Gastroesophageal sphincter (tissue), 4 donors: ENCODE results near the gene TLE6. TPM values are rescaled to one million over a fixed set of nuclear protein-coding genes. Genes with fewer than 3 reads are reported as not detected.
"Not testable (repeated sequence)": the region's sequence is repeated elsewhere in the genome, so short reads cannot be mapped to it uniquely, and the experiment has no call there.

ENCODE experiments used
- ATAC-seq: fragments of 150-250 bp; one replicate; pipeline ENCODE4 v1.9.1; 2016; ENCODE audit warnings: mild to moderate bottlenecking, moderate library complexity
- H3K27ac ChIP-seq, 4 donors: fragments of 200-600 bp; sonication (generic) in 3 of 4; 1 replicate in 3 of 4; 2 replicates in 1 of 4; pipeline ENCODE4 v1.5.1; 2016 to 2019
- H3K27me3 ChIP-seq: fragments of 200-600 bp; sonication (generic); one replicate; pipeline ENCODE4 v1.5.1; 2019
- H3K36me3 ChIP-seq, 2 donors: fragments of 200-600 bp; sonication (generic); one replicate each; pipeline ENCODE4 v1.5.1; 2019; ENCODE audit warnings: control low read depth in 1 of 2
- H3K4me1 ChIP-seq, 3 donors: fragments of 200-600 bp; sonication (generic); 1 replicate in 2 of 3; 2 replicates in 1 of 3; pipeline ENCODE4 v1.5.1; 2016 to 2019; ENCODE audit warnings: control low read depth in 2 of 3
- H3K4me3 ChIP-seq, 2 donors: fragments of 200-600 bp; sonication (generic); one replicate each; pipeline ENCODE4 v1.5.1; 2019; ENCODE audit warnings: mild to moderate bottlenecking in 1 of 2, moderate library complexity in 1 of 2
- H3K9me3 ChIP-seq, 3 donors: fragments of 200-600 bp; sonication (generic); one replicate each; pipeline ENCODE4 v1.5.1; 2017 to 2019; ENCODE audit warnings: control low read depth in 2 of 3
- EP300 ChIP-seq: sonication (generic); formaldehyde crosslinking; IDR thresholded peaks from one replicate; pipeline ENCODE4 v1.6.1; 2017; ENCODE audit warnings: antibody characterized with exemption, mild to moderate bottlenecking
- POLR2A ChIP-seq, 2 donors: fragments of 450-650 bp; IDR thresholded peaks; one replicate each; pipeline ENCODE4 v1.6.1; 2017; ENCODE audit warnings: antibody characterized with exemption in 2 of 2, mild to moderate bottlenecking in 2 of 2, moderate library complexity in 1 of 2
- POLR2AphosphoS5 ChIP-seq: sonication (generic); formaldehyde crosslinking; IDR thresholded peaks from one replicate; pipeline ENCODE4 v1.6.1; 2017; ENCODE audit warnings: antibody characterized with exemption
- WGBS, 2 donors: methylation state at CpG; one replicate each; pipeline ENCODE4 v1.1.5; 2018; ENCODE audit warnings: low coverage in 1 of 2; 5-methylcytosine and 5-hydroxymethylcytosine counted together
- total RNA-seq, 4 donors: library from RNA; depleted of rRNA; stranded (reverse); fragments of >200 nt; gene quantifications; one replicate each; pipeline ENCODE4 v1.1.0, GENCODE V29; 2016
- TF ChIP-seq, protein P1 (sequence below), 4 experiments: fragments of 200-600 bp in 2 of 4; fragments of 450-650 bp in 2 of 4; sonication (generic) in 1 of 4; IDR thresholded peaks; one replicate each; pipeline ENCODE4 v1.5.1; 2017 to 2019; ENCODE audit warnings: antibody characterized with exemption in 4 of 4, mild to moderate bottlenecking in 2 of 4, moderate library complexity in 2 of 4

Gene TLE6
- total RNA-seq, 4 donors from 2014 or later: 0.19 to 0.64 (median 0.40) TPM; not detected in 1

DNA sequence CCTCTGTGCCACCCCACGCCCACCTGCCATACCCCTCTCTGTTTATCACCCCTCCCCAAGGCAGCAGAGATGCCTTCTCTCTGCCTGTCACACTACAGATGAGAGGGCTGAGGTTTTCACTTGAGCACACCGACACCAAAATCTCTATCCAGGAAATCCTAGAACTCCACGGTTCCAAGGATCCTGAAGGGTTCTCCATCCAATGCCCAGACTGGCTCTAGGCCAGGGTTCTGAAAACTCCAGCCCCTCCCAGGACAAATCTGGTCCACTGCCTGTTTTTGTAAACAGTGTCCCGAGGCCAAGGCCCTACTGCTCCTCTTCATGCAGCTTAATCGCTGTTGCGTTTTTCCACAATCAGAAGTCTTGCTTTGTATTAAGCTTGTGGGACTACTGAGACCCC, 31.6 kb downstream of the TLE6 start:
- Histone ChIP-seq H3K9me3 (no peaks in the 10 kb centered on the region), H3K4me3 (no peak overlapping the region), H3K27me3 (no peaks in the 10 kb centered on the region), H3K4me1 (no peaks in the 10 kb centered on the region), H3K27ac (no peak overlapping the region), H3K36me3 (peaks cover 0 to 95% of the 10 kb centered on the region in 2 donors)
- 81 to 83% methylated on average over 5 of the region's 6 CpGs for WGBS, 2 donors
- ATAC-seq: no peak
- TF ChIP-seq, protein P1, sequence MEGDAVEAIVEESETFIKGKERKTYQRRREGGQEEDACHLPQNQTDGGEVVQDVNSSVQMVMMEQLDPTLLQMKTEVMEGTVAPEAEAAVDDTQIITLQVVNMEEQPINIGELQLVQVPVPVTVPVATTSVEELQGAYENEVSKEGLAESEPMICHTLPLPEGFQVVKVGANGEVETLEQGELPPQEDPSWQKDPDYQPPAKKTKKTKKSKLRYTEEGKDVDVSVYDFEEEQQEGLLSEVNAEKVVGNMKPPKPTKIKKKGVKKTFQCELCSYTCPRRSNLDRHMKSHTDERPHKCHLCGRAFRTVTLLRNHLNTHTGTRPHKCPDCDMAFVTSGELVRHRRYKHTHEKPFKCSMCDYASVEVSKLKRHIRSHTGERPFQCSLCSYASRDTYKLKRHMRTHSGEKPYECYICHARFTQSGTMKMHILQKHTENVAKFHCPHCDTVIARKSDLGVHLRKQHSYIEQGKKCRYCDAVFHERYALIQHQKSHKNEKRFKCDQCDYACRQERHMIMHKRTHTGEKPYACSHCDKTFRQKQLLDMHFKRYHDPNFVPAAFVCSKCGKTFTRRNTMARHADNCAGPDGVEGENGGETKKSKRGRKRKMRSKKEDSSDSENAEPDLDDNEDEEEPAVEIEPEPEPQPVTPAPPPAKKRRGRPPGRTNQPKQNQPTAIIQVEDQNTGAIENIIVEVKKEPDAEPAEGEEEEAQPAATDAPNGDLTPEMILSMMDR (IDR thresholded peaks at IDR 0.05): no peak
- TF ChIP-seq EP300 (no peak), POLR2AphosphoS5 (no peak), POLR2A (IDR thresholded peaks at IDR 0.05) (no peak)

DNA sequence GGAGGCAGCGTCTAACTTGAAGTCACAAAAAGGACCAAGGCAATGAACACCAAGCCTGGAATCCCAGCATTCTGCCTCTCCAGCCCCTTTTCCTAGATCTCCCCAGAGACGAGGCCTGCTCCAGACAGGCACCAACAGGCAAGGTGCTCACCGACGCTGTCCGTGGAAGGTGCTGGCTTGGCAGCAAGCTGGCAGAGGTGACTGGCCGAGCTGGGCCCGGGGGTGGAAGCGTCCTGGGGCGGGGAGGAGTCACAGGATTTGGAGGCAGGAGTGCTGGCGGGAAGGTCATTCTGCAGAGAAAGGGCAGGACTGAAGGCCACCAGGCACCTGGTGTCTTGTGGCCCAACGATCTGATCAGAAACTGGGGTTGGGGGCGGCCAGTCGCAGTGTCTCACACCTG, 33.5 kb downstream of the TLE6 start:
- no peaks in the 10 kb centered on the region for H3K4me1 ChIP-seq
- no peak for TF ChIP-seq POLR2AphosphoS5
- TF ChIP-seq EP300: no peak
- TF ChIP-seq POLR2A (IDR thresholded peaks at IDR 0.05): no peak
- TF ChIP-seq, protein P1 (IDR thresholded peaks at IDR 0.05): no peak
- H3K9me3 ChIP-seq: no peaks in the 10 kb centered on the region
- ATAC-seq: no peak
- no peaks in the 10 kb centered on the region for H3K27me3 ChIP-seq
- WGBS, 2 donors: 89 to 100% methylated on average over 2 to 3 of the region's 13 CpGs
- no peak overlapping the region for H3K27ac ChIP-seq
- H3K4me3 ChIP-seq: no peak overlapping the region
- peaks cover 0 to 95% of the 10 kb centered on the region in 2 donors for H3K36me3 ChIP-seq

DNA sequence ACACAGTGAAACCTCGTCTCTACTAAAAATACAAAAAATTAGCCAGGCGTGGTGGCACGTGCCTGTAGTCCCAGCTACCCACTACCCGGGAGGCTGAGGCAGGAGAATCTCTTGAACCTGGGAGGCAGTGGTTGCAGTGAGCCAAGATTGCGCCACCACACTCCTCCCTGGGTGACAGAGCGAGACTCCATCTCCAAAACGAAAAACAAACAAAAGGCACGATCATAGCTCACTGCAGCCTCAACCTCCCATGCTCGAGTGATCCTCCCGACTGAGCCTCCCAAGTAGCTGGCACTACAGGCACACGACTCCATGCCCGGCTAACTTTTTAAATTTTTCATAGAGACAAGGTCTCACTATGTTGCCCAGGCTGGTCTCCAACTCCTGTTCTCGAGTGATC, 34.7 kb downstream of the TLE6 start:
- H3K4me1 ChIP-seq, H3K27ac ChIP-seq, H3K27me3 ChIP-seq, H3K9me3 ChIP-seq, ATAC-seq, H3K4me3 ChIP-seq: not testable (repeated sequence)
- WGBS, 2 donors: 91 to 95% methylated on average over 4 to 11 of the region's 13 CpGs
- H3K36me3 ChIP-seq: peaks cover 0 to 83% of the 10 kb centered on the region in 2 donors

DNA sequence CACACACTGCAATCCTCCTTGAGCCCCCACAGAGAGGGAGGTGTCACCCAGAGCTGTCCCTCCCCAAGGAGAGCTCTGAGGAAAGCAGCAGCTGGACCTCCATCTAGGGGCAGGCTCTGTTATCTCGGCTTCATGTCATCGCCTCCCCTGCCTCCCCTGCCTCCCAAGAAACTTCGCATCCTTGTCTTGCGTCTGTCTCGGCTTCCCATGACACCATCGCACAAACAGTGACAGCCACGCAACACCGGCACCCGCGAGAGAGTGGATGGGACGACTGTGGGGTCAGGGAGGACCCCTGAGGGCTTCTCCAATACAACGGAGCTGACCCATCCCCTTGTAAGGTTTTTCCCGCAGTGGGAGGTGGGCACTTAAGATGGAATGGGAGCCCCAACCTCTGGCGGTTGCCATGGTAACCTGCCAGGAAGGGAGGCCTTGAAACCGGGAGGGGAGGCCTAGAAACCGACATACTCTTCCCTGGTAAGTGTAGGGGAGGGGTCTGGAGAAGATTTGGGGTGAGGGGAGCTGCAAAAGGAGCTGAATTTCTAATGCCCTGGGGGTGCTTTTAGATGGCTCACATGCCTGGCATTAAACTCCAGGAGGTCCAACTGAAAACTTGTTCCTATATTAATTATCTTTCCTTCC, 35.4 kb downstream of the TLE6 start:
- H3K36me3 ChIP-seq: peaks cover 0 to 76% of the 10 kb centered on the region in 2 donors
- TF ChIP-seq POLR2AphosphoS5 (no peak), EP300 (no peak), POLR2A (IDR thresholded peaks at IDR 0.05) (no peak)
- TF ChIP-seq, protein P1 (IDR thresholded peaks at IDR 0.05): no peak
- no peaks in the 10 kb centered on the region for H3K4me1 ChIP-seq
- ATAC-seq: no peak
- H3K4me3 ChIP-seq: no peak overlapping the region
- H3K27ac ChIP-seq: no peak overlapping the region
- H3K27me3 ChIP-seq: no peaks in the 10 kb centered on the region
- 65 to 88% methylated on average over 2 to 4 of the region's 16 CpGs for WGBS, 2 donors
- H3K9me3 ChIP-seq: no peaks in the 10 kb centered on the region

DNA sequence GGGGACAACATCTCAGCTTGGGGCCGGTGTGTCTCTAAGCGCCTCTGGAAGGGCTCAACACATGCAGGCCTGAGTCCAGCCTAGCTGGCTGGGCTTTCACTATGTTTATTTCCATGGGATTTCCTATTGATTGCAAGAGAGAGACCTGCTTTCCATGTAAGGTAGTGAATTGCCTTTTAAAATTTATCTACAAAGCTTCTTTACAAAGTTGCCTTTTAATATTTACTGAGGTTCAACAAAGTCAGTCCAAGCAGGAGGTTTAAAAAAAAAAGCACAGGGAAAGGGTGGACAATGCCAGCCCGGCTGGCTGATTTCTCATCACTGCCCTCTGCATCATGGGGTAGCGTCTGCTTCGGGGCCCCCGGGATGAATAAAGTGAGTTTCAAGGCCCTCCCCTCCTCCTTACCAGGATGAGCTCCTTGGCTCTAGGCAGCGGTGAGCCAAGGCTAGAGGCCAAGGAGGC, 35.9 kb downstream of the TLE6 start:
- no peak for TF ChIP-seq POLR2A (IDR thresholded peaks at IDR 0.05)
- TF ChIP-seq EP300: no peak
- TF ChIP-seq, protein P1 (IDR thresholded peaks at IDR 0.05): no peak
- TF ChIP-seq POLR2AphosphoS5: no peak
- no peak for ATAC-seq
- Histone ChIP-seq H3K27ac (no peak overlapping the region), H3K36me3 (peaks cover 0 to 70% of the 10 kb centered on the region in 2 donors), H3K4me1 (no peaks in the 10 kb centered on the region), H3K9me3 (no peaks in the 10 kb centered on the region), H3K4me3 (no peak overlapping the region), H3K27me3 (no peaks in the 10 kb centered on the region)
- WGBS, 2 donors: 22 to 45% methylated on average over 2 to 6 of the region's 7 CpGs
